H9 (cell line): ENCODE data around the gene FNDC3B. TPM values are rescaled to one million over a fixed set of nuclear protein-coding genes. Genes with fewer than 3 reads are reported as not detected.

Source experiments
- DNase-seq: peaks from one replicate; pipeline ENCODE4 v3.0.0-alpha.2; 2017
- H2AFZ ChIP-seq: one replicate; pipeline ENCODE4 v1.6.1; 2013; ENCODE audit warnings: mild to moderate bottlenecking, low read length, control low read depth, moderate library complexity
- H2AK5ac ChIP-seq: 2 replicates; pipeline ENCODE4 v1.6.1; 2013; ENCODE audit warnings: low read length, control low read depth, mixed read lengths; ENCODE audit not compliant: insufficient read length
- H2BK120ac ChIP-seq: one replicate; pipeline ENCODE4 v1.6.1; 2013; ENCODE audit warnings: low read depth, mild to moderate bottlenecking, low read length, control low read depth, inconsistent platforms; ENCODE audit not compliant: poor library complexity, severe bottlenecking
- H2BK12ac ChIP-seq: 2 replicates; pipeline ENCODE4 v1.6.1; 2013; ENCODE audit warnings: low read length, control low read depth, mixed read lengths, low read depth; ENCODE audit not compliant: insufficient read length
- H2BK15ac ChIP-seq: 2 replicates; pipeline ENCODE4 v1.6.1; 2013; ENCODE audit warnings: low read depth, low read length, control low read depth
- H2BK20ac ChIP-seq: one replicate; pipeline ENCODE4 v1.6.1; 2013; ENCODE audit warnings: low read depth, mild to moderate bottlenecking, low read length, control low read depth, inconsistent platforms; ENCODE audit not compliant: poor library complexity, severe bottlenecking
- H2BK5ac ChIP-seq: 2 replicates; pipeline ENCODE4 v1.6.1; 2013; ENCODE audit warnings: low read length, control low read depth, mixed read lengths; ENCODE audit not compliant: insufficient read length
- H3K14ac ChIP-seq: 2 replicates; pipeline ENCODE4 v1.6.1; 2013; ENCODE audit warnings: low read length, control low read depth; ENCODE audit not compliant: insufficient read depth
- H3K18ac ChIP-seq: 2 replicates; pipeline ENCODE4 v1.6.1; 2013; ENCODE audit warnings: low read depth, mild to moderate bottlenecking, mixed read lengths, low read length, control low read depth; ENCODE audit not compliant: insufficient read length
- H3K23ac ChIP-seq: 2 replicates; pipeline ENCODE4 v1.6.1; 2013; ENCODE audit warnings: low read length, control low read depth, mixed read lengths, low read depth; ENCODE audit not compliant: insufficient read length
- H3K23me2 ChIP-seq: 2 replicates; pipeline ENCODE4 v1.6.1; 2013; ENCODE audit warnings: low read depth, mild to moderate bottlenecking, mixed read lengths, low read length, control low read depth; ENCODE audit not compliant: insufficient read length, poor library complexity, severe bottlenecking
- H3K27ac ChIP-seq: 2 replicates; pipeline ENCODE4 v1.5.1; 2013; ENCODE audit warnings: low read length, control low read depth, mixed read lengths, low read depth; ENCODE audit not compliant: insufficient read length
- H3K27me3 ChIP-seq: 2 replicates; pipeline ENCODE4 v1.6.1; 2013; ENCODE audit warnings: low read length, control low read depth, inconsistent platforms; ENCODE audit not compliant: insufficient read depth
- H3K4ac ChIP-seq: 2 replicates; pipeline ENCODE4 v1.6.1; 2013; ENCODE audit warnings: low read depth, mild to moderate bottlenecking, control low read depth, inconsistent platforms, low read length, moderate library complexity
- H3K4me1 ChIP-seq: 2 replicates; pipeline ENCODE4 v1.6.1; 2013; ENCODE audit warnings: low read length, control low read depth, inconsistent platforms; ENCODE audit not compliant: insufficient read depth
- H3K4me2 ChIP-seq: 2 replicates; pipeline ENCODE4 v1.6.1; 2013; ENCODE audit warnings: low read length, control low read depth, mixed read lengths; ENCODE audit not compliant: insufficient read length, insufficient read depth
- H3K56ac ChIP-seq: 2 replicates; pipeline ENCODE4 v1.6.1; 2013; ENCODE audit warnings: low read depth, mild to moderate bottlenecking, mixed read lengths, low read length, control low read depth; ENCODE audit not compliant: insufficient read length
- H3K79me1 ChIP-seq: 2 replicates; pipeline ENCODE4 v1.6.1; 2013; ENCODE audit warnings: low read depth, mild to moderate bottlenecking, moderate library complexity, low read length, control low read depth, inconsistent platforms; ENCODE audit not compliant: insufficient read depth, poor library complexity, severe bottlenecking
- H3K79me2 ChIP-seq: 2 replicates; pipeline ENCODE4 v1.6.1; 2013; ENCODE audit warnings: low read length, control low read depth, inconsistent platforms; ENCODE audit not compliant: insufficient read depth
- H3K9ac ChIP-seq: 2 replicates; pipeline ENCODE4 v1.6.1; 2013; ENCODE audit warnings: low read length, control low read depth, mixed read lengths; ENCODE audit not compliant: insufficient read length; ENCODE audit errors: extremely low read depth
- H3K9me3 ChIP-seq: one replicate; pipeline ENCODE4 v1.6.1; 2013; ENCODE audit warnings: low read depth, low read length, inconsistent platforms; ENCODE audit not compliant: control insufficient read depth
- H3T11ph ChIP-seq: one replicate; pipeline ENCODE4 v1.6.1; 2013; ENCODE audit warnings: mild to moderate bottlenecking, low read length, control low read depth, inconsistent platforms
- H4K20me1 ChIP-seq: one replicate; pipeline ENCODE4 v1.6.1; 2013; ENCODE audit not compliant: control insufficient read depth, insufficient read length, insufficient read depth
- H4K5ac ChIP-seq: 2 replicates; pipeline ENCODE4 v1.6.1; 2013; ENCODE audit warnings: low read depth, mild to moderate bottlenecking, mixed read lengths, low read length, control low read depth; ENCODE audit not compliant: insufficient read length
- H4K8ac ChIP-seq: replicated peaks from 2 replicates; pipeline ENCODE4 v1.6.1; 2013; ENCODE audit warnings: low read length, control low read depth, mixed read lengths, low read depth; ENCODE audit not compliant: insufficient read length
- H4K91ac ChIP-seq: 2 replicates; pipeline ENCODE4 v1.6.1; 2013; ENCODE audit warnings: low read depth, mild to moderate bottlenecking, moderate library complexity, mixed read lengths, low read length, control low read depth; ENCODE audit not compliant: insufficient read length
- H3K27ac Mint-ChIP-seq, 3 experiments: 2 replicates in 2 of 3; 3 replicates in 1 of 3; pipeline ENCODE4 v1.8.0; 2020 to 2021; ENCODE audit warnings: mixed read lengths in 3 of 3, mild to moderate bottlenecking in 1 of 3, moderate library complexity in 1 of 3
- H3K27me3 Mint-ChIP-seq: 2 replicates; pipeline ENCODE4 v1.8.0; 2021; ENCODE audit warnings: low read depth, mild to moderate bottlenecking, moderate library complexity, mixed read lengths
- H3K36me3 Mint-ChIP-seq, 3 experiments: 2 replicates in 2 of 3; 3 replicates in 1 of 3; pipeline ENCODE4 v1.8.0; 2020 to 2021; ENCODE audit warnings: low read depth in 3 of 3, mixed read lengths in 3 of 3; ENCODE audit not compliant: insufficient read depth in 1 of 3
- H3K4me1 Mint-ChIP-seq, 2 experiments: 2 replicates each; pipeline ENCODE4 v1.8.0; 2020; ENCODE audit warnings: mixed read lengths in 2 of 2
- H3K4me3 Mint-ChIP-seq, 2 experiments: 2 replicates in 1 of 2; 3 replicates in 1 of 2; pipeline ENCODE4 v1.8.0; 2020 to 2021; ENCODE audit warnings: mild to moderate bottlenecking in 2 of 2, mixed read lengths in 2 of 2, moderate library complexity in 1 of 2
- H3K9me3 Mint-ChIP-seq, 2 experiments: 2 replicates in 1 of 2; 3 replicates in 1 of 2; pipeline ENCODE4 v1.8.0; 2020; ENCODE audit warnings: mild to moderate bottlenecking in 2 of 2, mixed read lengths in 2 of 2, moderate library complexity in 1 of 2
- CTCF ChIP-seq: fragments of 200-600 bp; sonication (generic); conservative IDR thresholded peaks from 3 replicates; pipeline ENCODE4 v1.8.0; 2021; ENCODE audit warnings: antibody characterized with exemption, mild to moderate bottlenecking
- WGBS: extraction: QIAGEN DNeasy Blood & Tissue Kit; methylation state at CpG from one replicate; pipeline ENCODE4 v1.1.7; 2013; ENCODE audit warnings: missing lambda C conversion rate, low lambda C conversion rate, mixed read lengths; ENCODE audit not compliant: insufficient read length; ENCODE audit errors: extremely low coverage; 5-methylcytosine and 5-hydroxymethylcytosine counted together
- total RNA-seq: library from RNA; stranded (reverse); gene quantifications from 2 replicates; pipeline ENCODE4 v1.2.1, GENCODE V29; 2021

FNDC3B gene
- total RNA-seq, 1 experiment from 2014 or later = 43.8 TPM

GRCh38 chr3:172394692-172395091 is 355.3 kb downstream of the FNDC3B start:
- no peak overlapping the region for H3K23ac ChIP-seq
- H3K27ac Mint-ChIP-seq = no peak overlapping the region

More at GRCh38 chr3:172394692-172395091, 355.3 kb downstream of the FNDC3B start:
- H3K27ac ChIP-seq = no peak overlapping the region
- H4K8ac ChIP-seq = no peak overlapping the region
- no peak overlapping the region for H2BK5ac ChIP-seq
- no peaks in the 10 kb centered on the region for H3K27me3 ChIP-seq
- no peak overlapping the region for H3K14ac ChIP-seq
- no CpG with 5 or more reads among the region's 2 CpGs for WGBS
- H2AK5ac ChIP-seq = no peak overlapping the region
- H3K4me2 ChIP-seq = no peak overlapping the region
- no peak for TF ChIP-seq CTCF
- Mint-ChIP-seq H3K36me3 (peaks cover 12 to 16% (median 13%) of the 10 kb centered on the region in 3 experiments), H3K4me1 (peaks cover 3 to 11% of the 10 kb centered on the region in 2 experiments; a peak in 2 of 4 replicates), H3K9me3 (no peaks in the 10 kb centered on the region), H3K27me3 (no peaks in the 10 kb centered on the region), H3K4me3 (no peak overlapping the region)
- H3T11ph ChIP-seq = no peak overlapping the region
- H4K91ac ChIP-seq = no peak overlapping the region
- no peak overlapping the region for H3K18ac ChIP-seq
- no peak overlapping the region for H2BK120ac ChIP-seq
- no peaks in the 10 kb centered on the region for H3K9me3 ChIP-seq
- H3K56ac ChIP-seq = no peak overlapping the region
- no peaks in the 10 kb centered on the region for H3K4me1 ChIP-seq
- H2BK20ac ChIP-seq = no peak overlapping the region
- no peaks in the 10 kb centered on the region for H3K79me1 ChIP-seq
- no peak overlapping the region for H2BK12ac ChIP-seq
- no peak overlapping the region for H4K5ac ChIP-seq
- H2BK15ac ChIP-seq = no peak overlapping the region
- no peaks in the 10 kb centered on the region for H3K23me2 ChIP-seq
- H3K4ac ChIP-seq = no peak overlapping the region
- no peak for DNase-seq
- no peak overlapping the region for H3K9ac ChIP-seq
- H2AFZ ChIP-seq = no peak overlapping the region
- no peaks in the 10 kb centered on the region for H4K20me1 ChIP-seq
- H3K79me2 ChIP-seq = no peaks in the 10 kb centered on the region
